ENCODE results near the gene FECH.

The FECH gene

GRCh38 chr18:57550510-57550909 is 36.0 kb downstream of the FECH start:
- no peak for DNase-seq (ENCODE audit: low read depth)
- no peak for TF ChIP-seq CTCF (conservative IDR thresholded peaks at IDR 0.05; ENCODE audit: control insufficient read depth, insufficient read depth, low read depth, low read length)
- H3K4me3 ChIP-seq (ENCODE audit: control insufficient read depth, low read depth, low read length): no peak overlapping the region

- H3K4me3 ChIP-seq (ENCODE audit: control insufficient read depth, low read depth, low read length): no peak overlapping the region
- DNase-seq (ENCODE audit: low read depth): no peak
- no peak for TF ChIP-seq CTCF (conservative IDR thresholded peaks at IDR 0.05; ENCODE audit: control insufficient read depth, insufficient read depth, low read depth, low read length)
Measured at GRCh38 chr18:57547260-57547659, 39.2 kb downstream of the FECH start.

- TF ChIP-seq CTCF (conservative IDR thresholded peaks at IDR 0.05; ENCODE audit: control insufficient read depth, insufficient read depth, low read depth, low read length): no peak
- no peak overlapping the region for H3K4me3 ChIP-seq (ENCODE audit: control insufficient read depth, low read depth, low read length)
- no peak for DNase-seq (ENCODE audit: low read depth)
Measured at GRCh38 chr18:57544936-57545660, 41.4 kb downstream of the FECH start.

- no peak overlapping the region for H3K4me3 ChIP-seq (ENCODE audit: control insufficient read depth, low read depth, low read length)
- DNase-seq (ENCODE audit: low read depth): no peak
- no peak for TF ChIP-seq CTCF (conservative IDR thresholded peaks at IDR 0.05; ENCODE audit: control insufficient read depth, insufficient read depth, low read depth, low read length)
Measured at GRCh38 chr18:57543560-57543959, 42.9 kb downstream of the FECH start.

- TF ChIP-seq CTCF (conservative IDR thresholded peaks at IDR 0.05; ENCODE audit: control insufficient read depth, insufficient read depth, low read depth, low read length): no peak
- peak; percentile 81 for DNase-seq (ENCODE audit: low read depth)
- H3K4me3 ChIP-seq (ENCODE audit: control insufficient read depth, low read depth, low read length): no peak overlapping the region
Measured at GRCh38 chr18:57542812-57543427, 43.6 kb downstream of the FECH start.

GRCh38 chr18:57542126-57542525 is 44.4 kb downstream of the FECH start:
- TF ChIP-seq CTCF (conservative IDR thresholded peaks at IDR 0.05; ENCODE audit: control insufficient read depth, insufficient read depth, low read depth, low read length): no peak
- DNase-seq (ENCODE audit: low read depth): peak; percentile 88
- H3K4me3 ChIP-seq (ENCODE audit: control insufficient read depth, low read depth, low read length): no peak overlapping the region
